NOMO-1 treated with dmso at 0.1 percent for 144 hours (cell line): Measurements from ENCODE around the gene MAPK13.
"Not testable (repeated sequence)": the region's sequence is repeated elsewhere in the genome, so short reads cannot be mapped to it uniquely, and the experiment has no call there.

Experiments used
- DNase-seq: peaks from one replicate; lab custom pipeline; 2025; ENCODE audit not compliant: unreplicated experiment; lab: John Stamatoyannopoulos, UW

The MAPK13 gene

GRCh38 chr6:36126553-36127458, 3.5 kb upstream of the MAPK13 start:
- DNase-seq, result no peak

GRCh38 chr6:36127462-36128016, 2.8 kb upstream of the MAPK13 start:
- DNase-seq, result no peak

GRCh38 chr6:36128073-36128472, 2.2 kb upstream of the MAPK13 start:
- DNase-seq, result no peak

- no peak for DNase-seq
Observed at GRCh38 chr6:36128793-36129192, 1.5 kb upstream of the MAPK13 start.

GRCh38 chr6:36129334-36129733, 979 bp upstream of the MAPK13 start:
- not testable (repeated sequence) for DNase-seq

DNA sequence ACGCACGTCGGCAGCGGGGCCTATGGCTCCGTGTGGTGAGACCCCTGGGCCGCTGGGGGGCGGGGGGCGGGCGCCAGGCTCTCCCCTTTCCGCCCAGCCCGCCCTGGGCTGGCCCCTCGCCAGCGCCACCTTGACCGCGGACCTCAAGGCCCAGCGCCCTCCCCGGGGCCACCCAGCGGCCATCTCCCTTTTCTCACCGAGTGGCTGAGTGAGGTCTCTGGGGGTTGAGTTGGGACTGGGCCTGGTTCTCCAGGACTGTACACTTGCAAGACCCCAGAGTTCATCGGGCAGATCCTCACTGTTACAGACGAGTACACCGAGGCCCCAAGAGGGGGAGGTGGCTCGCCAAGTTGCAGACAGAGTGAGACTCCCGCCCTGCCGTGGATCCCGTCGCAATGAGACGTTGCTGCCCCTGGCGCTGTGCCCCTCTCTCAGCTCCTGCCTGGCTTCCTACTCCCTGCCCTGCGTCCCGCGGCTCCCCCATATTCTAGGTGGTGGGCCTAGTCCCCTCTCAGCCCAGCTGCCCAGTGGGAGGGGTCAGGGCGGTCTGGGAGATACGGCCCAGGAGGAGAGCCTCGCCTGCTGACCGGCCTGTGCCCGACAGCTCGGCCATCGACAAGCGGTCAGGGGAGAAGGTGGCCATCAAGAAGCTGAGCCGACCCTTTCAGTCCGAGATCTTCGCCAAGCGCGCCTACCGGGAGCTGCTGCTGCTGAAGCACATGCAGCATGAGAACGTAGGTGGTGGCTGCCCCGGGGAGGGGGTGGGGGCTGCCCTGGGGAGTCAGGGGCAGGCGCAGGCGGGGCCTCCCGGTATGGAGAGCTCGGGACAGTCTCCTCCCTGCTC, 576 bp downstream of the MAPK13 start:
- DNase-seq, result no peak

DNA sequence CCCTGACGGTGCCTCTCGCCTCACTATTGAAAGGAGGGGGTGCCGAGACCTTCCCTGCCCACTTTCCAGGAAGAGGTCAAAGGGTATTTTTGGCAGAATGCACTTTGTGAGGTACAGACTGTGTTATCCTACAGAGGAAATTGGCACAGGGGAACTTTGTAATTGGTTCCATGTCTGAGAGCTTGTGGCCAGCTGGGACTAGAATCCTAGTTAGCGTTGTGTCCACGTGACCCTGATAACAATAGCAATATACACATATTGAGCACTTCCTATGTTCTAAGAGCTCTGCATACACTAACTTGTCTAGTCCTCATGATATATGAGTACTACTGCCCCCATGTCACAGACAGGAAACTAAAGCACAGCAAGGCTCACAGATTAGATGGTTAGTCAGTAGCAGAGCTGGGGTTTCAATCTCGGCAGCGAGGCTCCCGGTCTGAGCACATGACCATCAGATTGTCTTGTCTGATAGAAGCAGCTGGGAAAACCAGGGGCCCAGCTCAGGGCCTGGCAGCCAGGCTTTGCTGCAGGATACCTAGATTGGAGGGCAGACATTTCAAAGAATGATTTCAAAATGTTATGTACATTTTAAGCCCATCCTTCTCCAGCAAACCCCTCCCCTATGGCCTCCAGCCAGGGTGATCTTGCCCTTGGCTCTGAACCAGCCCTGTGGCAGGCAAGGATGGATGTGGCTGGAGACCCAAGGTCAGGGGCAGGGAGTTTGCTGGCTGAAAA, 1.4 kb downstream of the MAPK13 start:
- no peak for DNase-seq

DNA sequence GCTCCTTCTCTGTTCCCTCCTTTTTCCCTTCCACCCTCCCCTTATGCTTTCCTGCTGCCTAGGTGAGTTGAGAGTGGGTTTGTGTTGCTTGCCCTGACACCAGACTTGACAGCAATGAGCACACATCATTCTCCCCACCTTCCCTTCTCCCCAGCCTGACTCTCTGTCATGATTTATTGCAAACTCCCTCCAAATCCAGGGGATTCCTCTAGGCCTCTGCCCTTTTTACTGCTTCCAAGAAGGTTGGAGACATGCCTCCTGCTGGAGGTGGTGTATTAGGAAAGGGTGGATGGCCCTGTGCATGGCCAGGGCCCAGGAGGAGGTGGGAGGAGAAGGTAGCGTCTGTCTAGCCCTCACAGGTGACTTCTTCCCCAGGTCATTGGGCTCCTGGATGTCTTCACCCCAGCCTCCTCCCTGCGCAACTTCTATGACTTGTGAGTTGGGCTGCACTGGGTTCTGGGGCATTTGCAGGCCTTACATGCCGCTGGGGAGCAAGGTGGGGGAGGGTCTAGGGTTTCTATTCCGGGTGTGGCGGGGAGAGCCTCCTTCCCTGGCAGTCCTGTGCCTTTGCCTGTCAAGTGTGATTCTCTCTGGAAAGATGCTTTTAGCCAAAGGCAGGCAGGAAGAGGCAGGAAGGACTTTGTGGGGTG, 2.1 kb downstream of the MAPK13 start:
- DNase-seq, result no peak

GRCh38 chr6:36133148-36133547, 2.8 kb downstream of the MAPK13 start:
- no peak for DNase-seq

- DNase-seq, result no peak
Observed at GRCh38 chr6:36133912-36134311, 3.6 kb downstream of the MAPK13 start.

DNA sequence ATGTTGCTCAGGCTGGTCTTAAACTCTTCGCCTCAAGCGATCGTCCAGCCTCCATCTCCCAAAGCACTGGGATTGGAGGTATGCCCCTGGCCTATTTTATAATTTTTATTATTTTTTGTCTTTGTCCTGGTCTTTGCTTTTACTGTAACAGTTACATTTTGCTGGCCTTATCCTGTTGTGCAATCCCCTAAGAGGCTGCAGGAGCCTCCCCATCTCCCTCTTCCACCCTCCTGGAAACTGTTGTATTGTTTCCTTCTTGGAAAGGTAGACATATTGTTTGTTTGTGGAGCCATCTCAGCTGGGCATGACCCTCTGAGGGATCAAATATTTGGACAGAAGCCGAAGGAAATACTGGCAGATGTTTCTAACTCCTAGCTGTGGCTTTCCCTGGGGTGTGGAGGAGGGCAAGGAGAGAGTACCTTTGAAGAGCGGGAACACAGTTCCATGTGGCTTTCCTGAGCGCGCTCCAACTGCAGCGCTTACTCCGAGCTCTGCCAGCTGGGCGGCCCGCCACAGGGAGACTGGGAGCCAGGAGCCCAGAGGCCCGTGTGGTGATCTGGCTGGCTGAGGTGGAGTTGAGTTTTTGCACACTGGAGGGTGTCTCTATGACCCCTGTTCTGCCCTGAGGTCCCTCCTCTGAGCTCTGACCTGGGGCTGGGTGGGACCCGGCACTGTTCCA, 4.9 kb downstream of the MAPK13 start:
- DNase-seq, result no peak

DNA sequence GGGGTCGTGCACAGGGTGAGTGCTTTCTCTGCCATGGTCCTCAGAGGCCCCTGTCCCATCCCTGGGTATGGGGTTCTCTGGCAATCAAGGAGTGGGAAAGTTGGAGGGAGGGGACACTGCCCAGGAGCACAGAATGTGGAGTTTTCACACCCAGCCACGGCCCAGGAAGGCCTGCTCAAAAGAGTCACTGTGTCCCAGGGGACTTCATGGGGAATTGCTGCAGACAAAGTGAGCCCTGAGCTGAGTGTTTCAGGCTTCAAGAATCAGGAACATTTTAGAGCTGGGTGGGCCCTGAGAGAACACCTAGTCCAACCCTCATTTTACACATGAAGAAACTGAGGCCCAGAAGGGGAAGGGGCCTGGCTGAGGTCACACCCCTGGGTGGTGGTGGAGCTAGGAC, 5.7 kb downstream of the MAPK13 start:
- no peak for DNase-seq

GRCh38 chr6:36136551-36136950, 6.2 kb downstream of the MAPK13 start:
- no peak for DNase-seq

- no peak for DNase-seq
Observed at GRCh38 chr6:36138667-36139066, 8.4 kb downstream of the MAPK13 start.

DNA sequence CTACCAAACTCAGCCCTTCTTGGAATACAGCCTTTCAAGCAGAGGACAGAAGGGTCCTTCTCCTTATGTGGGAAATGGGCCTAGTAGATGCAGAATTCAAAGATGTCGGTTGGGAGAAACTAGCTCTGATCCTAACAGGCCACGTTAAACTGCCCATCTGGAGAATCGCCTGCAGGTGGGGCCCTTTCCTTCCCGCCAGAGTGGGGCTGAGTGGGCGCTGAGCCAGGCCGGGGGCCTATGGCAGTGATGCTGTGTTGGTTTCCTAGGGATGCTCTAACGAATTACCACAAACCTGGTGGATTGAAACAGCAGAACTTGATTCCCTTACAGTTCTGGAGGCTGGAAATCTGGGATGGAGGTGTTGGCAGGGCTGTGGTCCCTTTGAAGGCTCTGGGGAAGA, 9.1 kb downstream of the MAPK13 start:
- DNase-seq, result no peak

DNA sequence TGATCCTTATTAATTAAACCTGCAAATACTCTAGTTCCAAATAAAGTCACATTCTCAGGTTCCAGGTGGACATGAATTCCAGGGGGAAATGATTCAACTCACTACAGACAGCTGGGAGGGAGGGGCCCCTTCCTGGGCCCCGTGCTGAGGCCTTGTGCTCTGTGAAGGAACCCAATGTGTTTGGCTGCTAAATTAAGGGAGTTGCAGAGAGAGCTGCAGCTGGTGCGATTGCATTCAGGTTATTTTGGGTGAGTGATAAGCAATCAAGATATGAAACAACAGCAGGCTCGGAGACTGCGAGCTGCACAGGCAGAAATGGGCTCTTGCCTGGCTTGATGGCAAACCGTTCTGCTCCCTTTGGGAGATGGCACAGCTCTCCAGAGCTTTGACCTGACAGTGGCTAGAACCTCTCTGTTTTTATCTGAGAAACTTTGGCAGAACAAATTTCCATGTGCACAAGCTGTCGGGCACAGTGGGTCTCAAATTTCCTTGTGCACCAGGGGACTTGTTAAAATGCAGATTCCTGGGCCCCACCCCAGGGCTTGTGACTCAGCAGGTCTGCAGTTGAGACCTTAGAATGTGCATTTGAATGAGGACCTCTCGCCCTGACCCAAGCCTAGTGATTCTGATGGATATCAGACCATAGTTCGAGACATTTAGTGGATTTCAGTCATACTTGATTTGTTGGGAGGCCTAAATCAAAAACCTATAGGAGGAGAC, 9.8 kb downstream of the MAPK13 start:
- DNase-seq, result no peak

GRCh38 chr6:36141091-36141490, 10.8 kb downstream of the MAPK13 start:
- DNase-seq, result peak; percentile 27

GRCh38 chr6:36141961-36142360, 11.6 kb downstream of the MAPK13 start:
- no peak for DNase-seq
